ENCODE results near the gene TYW1B. TPM values are rescaled to one million over a fixed set of nuclear protein-coding genes. Genes with fewer than 3 reads are reported as not detected.
"Not testable (repeated sequence)": the region's sequence is repeated elsewhere in the genome, so short reads cannot be mapped to it uniquely, and the experiment has no call there.

TYW1B gene
- total and polyA plus RNA-seq, 2 of the 4 experiments (the other 2 are of a cell fraction) = 1.0 to 1.8 TPM

- not testable (repeated sequence) for H3K14ac ChIP-seq (replicated peaks; ENCODE audit: low read depth, low read length)
- WGBS, 2 experiments (ENCODE audit: extremely low coverage in 2 of 2, insufficient read length in 1 of 2) = no CpG with 5 or more reads among the region's 4 CpGs
Measured at GRCh38 chr7:72753229-72753628, 74.8 kb downstream of the TYW1B start.

More at GRCh38 chr7:72753229-72753628, 74.8 kb downstream of the TYW1B start:
- ATAC-seq (ENCODE audit: low read depth); H3K4me2 ChIP-seq (ENCODE audit: low read depth, low read length); H2AK9ac ChIP-seq (replicated peaks; ENCODE audit: low read depth, low read length, poor library complexity); H3K56ac ChIP-seq (ENCODE audit: extremely low read depth, insufficient read depth, low read length); H3K79me1 ChIP-seq (ENCODE audit: low read depth in 1 of 2, low read length in 2 of 2); H3K27me3 ChIP-seq (ENCODE audit: control insufficient read depth, insufficient read depth, low read length); H4K20me1 ChIP-seq (ENCODE audit: insufficient read depth, low read length); H3K18ac ChIP-seq (ENCODE audit: low read depth, low read length); H3K36me3 ChIP-seq (ENCODE audit: control insufficient read depth, insufficient read depth, low read length); H2BK5ac ChIP-seq (ENCODE audit: low read depth, low read length, poor library complexity, severe bottlenecking); CTCF ChIA-PET; H4K5ac ChIP-seq (ENCODE audit: low read depth, low read length); H3K9ac ChIP-seq (ENCODE audit: low read depth, low read length); BruUV-seq (replicated peaks); H3K4me3 ChIP-seq (ENCODE audit: insufficient read depth, low read depth, low read length); POLR2A ChIA-PET (ENCODE audit: unreplicated experiment); H3K23ac ChIP-seq (ENCODE audit: low read depth, low read length); H4K8ac ChIP-seq (ENCODE audit: low read depth in 2 of 2, low read length in 2 of 2); H3K4me1 ChIP-seq (ENCODE audit: control insufficient read depth, insufficient read depth, low read length); H3K9me3 ChIP-seq (ENCODE audit: control insufficient read depth, insufficient read depth, low read length); H2BK20ac ChIP-seq (ENCODE audit: low read depth, low read length); H2BK15ac ChIP-seq (ENCODE audit: low read depth, low read length); H2AFZ ChIP-seq (replicated peaks; ENCODE audit: low read length, poor library complexity); DNase-seq; H2BK120ac ChIP-seq (ENCODE audit: low read depth, low read length); H3K9me1 ChIP-seq (ENCODE audit: insufficient read depth, low read length); in situ Hi-C loops (cut with MboI; ENCODE audit: low sequenced_read_pairs); H3K27ac ChIP-seq (ENCODE audit: insufficient read depth, low read length); intact Hi-C loops (cut with micrococcal nuclease); H4K91ac ChIP-seq (ENCODE audit: insufficient read depth, low read depth, low read length); H2AK5ac ChIP-seq (ENCODE audit: low read depth, low read length); H3K4ac ChIP-seq (ENCODE audit: low read depth, low read length); dilution Hi-C loops (cut with HindIII; ENCODE audit: low sequenced_read_pairs, unreplicated experiment): not testable (repeated sequence)

All from IMR-90 (cell line).